Measurements from ENCODE around the gene TAL1. TPM values are rescaled to one million over a fixed set of nuclear protein-coding genes. Genes with fewer than 3 reads are reported as not detected.
"Not testable (repeated sequence)": the region's sequence is repeated elsewhere in the genome, so short reads cannot be mapped to it uniquely, and the experiment has no call there.

TAL1 gene
- 1 to 10 TPM in 1 of 2 donors, under 1 TPM in 1; 0.90 to 1.2 TPM for total RNA-seq

- Histone ChIP-seq H3K36me3 (no peaks in the 10 kb centered on the region), H3K4me1 (peaks cover 11% of the 10 kb centered on the region), H3K9me3 (no peaks in the 10 kb centered on the region), H3K4me3 (peak within 1 kb of the TSS; percentile 13), H3K9ac (ENCODE audit: low read depth in 2 of 2, low read length in 2 of 2) (peak within 1 kb of the TSS; percentile 14 to 36), H3K27me3 (peaks cover 64% of the 10 kb centered on the region), H3K27ac (no peak within 1 kb of the TSS)
- intact Hi-C loops (cut with DNase I) = no loop called here
- no peak for TF ChIP-seq CTCF (IDR thresholded peaks at IDR 0.05)
- DNase-seq = no peak
Measured at GRCh38 chr1:47232187-47232874, at the start of gene TAL1. TSS of gene TAL1 (minus strand) at chr1:47232225. CDS start at chr1:47225888, 6,337 bp downstream.

- Histone ChIP-seq H3K4me1 (no peaks in the 10 kb centered on the region), H3K9me3 (no peaks in the 10 kb centered on the region), H3K9ac (ENCODE audit: low read depth in 2 of 2, low read length in 2 of 2) (no peak overlapping the region), H3K27me3 (no peaks in the 10 kb centered on the region), H3K27ac (no peak overlapping the region), H3K36me3 (no peaks in the 10 kb centered on the region), H3K4me3 (no peak overlapping the region)
- intact Hi-C loops (cut with DNase I) = no loop called here
- TF ChIP-seq CTCF (IDR thresholded peaks at IDR 0.05) = no peak
- no peak for DNase-seq
Measured at GRCh38 chr1:47280142-47280541, 48.1 kb upstream of the TAL1 start.

- DNase-seq = no peak
- no peak overlapping the region for H3K27ac ChIP-seq
- H3K27me3 ChIP-seq = no peaks in the 10 kb centered on the region
- no peaks in the 10 kb centered on the region for H3K4me1 ChIP-seq
- no peak for TF ChIP-seq CTCF (IDR thresholded peaks at IDR 0.05)
- intact Hi-C loops (cut with DNase I) = no loop called here
- no peak overlapping the region for H3K9ac ChIP-seq (ENCODE audit: low read depth in 2 of 2, low read length in 2 of 2)
- H3K4me3 ChIP-seq = no peak overlapping the region
- H3K36me3 ChIP-seq = no peaks in the 10 kb centered on the region
- H3K9me3 ChIP-seq = no peaks in the 10 kb centered on the region
Measured at GRCh38 chr1:47276850-47277249, 44.8 kb upstream of the TAL1 start.

GRCh38 chr1:47275811-47276210 lies 43.8 kb upstream of the TAL1 start:
- H3K9me3 ChIP-seq; H3K27ac ChIP-seq; H3K4me3 ChIP-seq; H3K4me1 ChIP-seq; H3K9ac ChIP-seq (ENCODE audit: low read depth in 2 of 2, low read length in 2 of 2); H3K36me3 ChIP-seq; DNase-seq; intact Hi-C loops (cut with DNase I); H3K27me3 ChIP-seq: not testable (repeated sequence)

- H3K9ac ChIP-seq (ENCODE audit: low read depth in 2 of 2, low read length in 2 of 2); intact Hi-C loops (cut with DNase I); H3K9me3 ChIP-seq; H3K27ac ChIP-seq; H3K4me1 ChIP-seq; H3K27me3 ChIP-seq; H3K36me3 ChIP-seq; H3K4me3 ChIP-seq; DNase-seq: not testable (repeated sequence)
Measured at GRCh38 chr1:47265529-47265928, 33.5 kb upstream of the TAL1 start.

- H3K4me1 ChIP-seq = no peaks in the 10 kb centered on the region
- no peaks in the 10 kb centered on the region for H3K27me3 ChIP-seq
- intact Hi-C loops (cut with DNase I) = loop anchor here (2.0 kb wide), 1 partner anchor 84 kb away; no protein-coding TSS in a partner anchor
- H3K4me3 ChIP-seq = no peak overlapping the region
- peak; percentile 60 for DNase-seq
- H3K36me3 ChIP-seq = no peaks in the 10 kb centered on the region
- H3K9ac ChIP-seq (ENCODE audit: low read depth in 2 of 2, low read length in 2 of 2) = no peak overlapping the region
- H3K9me3 ChIP-seq = no peaks in the 10 kb centered on the region
- no peak overlapping the region for H3K27ac ChIP-seq
- TF ChIP-seq CTCF (IDR thresholded peaks at IDR 0.05) = peak; percentile 52
Measured at GRCh38 chr1:47262787-47263413, 30.9 kb upstream of the TAL1 start.

Data from colonic mucosa (tissue), 4 donors.